ENCODE data around the gene ST14.

The ST14 gene

GRCh38 chr11:130137999-130138398 is 21.6 kb upstream of the ST14 start:
- DNase-seq: no peak

- no peak for DNase-seq
These were observed 20.2 kb upstream of the ST14 start for GRCh38 chr11:130139401-130139800.

GRCh38 chr11:130141561-130142341 is 17.8 kb upstream of the ST14 start:
- no peak for DNase-seq

- no peak for DNase-seq
These were observed 15.4 kb upstream of the ST14 start for GRCh38 chr11:130144141-130144540.

GRCh38 chr11:130144861-130145281 is 14.7 kb upstream of the ST14 start:
- no peak for DNase-seq

- no peak for DNase-seq
These were observed 14.2 kb upstream of the ST14 start for GRCh38 chr11:130145311-130145812.

- no peak for DNase-seq
These were observed 13.4 kb upstream of the ST14 start for GRCh38 chr11:130145975-130146776.

GRCh38 chr11:130146796-130147195 is 12.8 kb upstream of the ST14 start:
- DNase-seq: no peak

- DNase-seq: no peak
These were observed 10.7 kb upstream of the ST14 start for GRCh38 chr11:130148796-130149326.

- DNase-seq: no peak
These were observed 8.8 kb upstream of the ST14 start for GRCh38 chr11:130150790-130151189.

GRCh38 chr11:130151196-130151595 is 8.4 kb upstream of the ST14 start:
- no peak for DNase-seq

- DNase-seq: no peak
These were observed 3.2 kb upstream of the ST14 start for GRCh38 chr11:130156108-130157022.

GRCh38 chr11:130157101-130157500 is 2.5 kb upstream of the ST14 start:
- no peak for DNase-seq

- DNase-seq: no peak
These were observed 1.7 kb upstream of the ST14 start for GRCh38 chr11:130157840-130158239.

- no peak for DNase-seq
These were observed 443 bp upstream of the ST14 start for GRCh38 chr11:130159139-130159538.

- DNase-seq: no peak
These were observed 1.0 kb downstream of the ST14 start for GRCh38 chr11:130160498-130161155.

GRCh38 chr11:130161441-130162145 is 2.0 kb downstream of the ST14 start:
- DNase-seq: no peak

- DNase-seq: no peak
These were observed 3.2 kb downstream of the ST14 start for GRCh38 chr11:130162733-130163132.

GRCh38 chr11:130163346-130164220 is 4.0 kb downstream of the ST14 start:
- DNase-seq: no peak

- no peak for DNase-seq
These were observed 4.6 kb downstream of the ST14 start for GRCh38 chr11:130164221-130164570.

Data from stimulated activated CD4-positive, alpha-beta T cell treated with anti-CD3 and anti-CD28 coated beads, Interleukin-4, amount 100 ng/mL, for 1 hour (primary cell).